ENCODE data around the gene HOTAIR.
A peak's percentile ranks its signal among the peaks of the same experiment; 100 is the strongest.

HOTAIR gene

DNA sequence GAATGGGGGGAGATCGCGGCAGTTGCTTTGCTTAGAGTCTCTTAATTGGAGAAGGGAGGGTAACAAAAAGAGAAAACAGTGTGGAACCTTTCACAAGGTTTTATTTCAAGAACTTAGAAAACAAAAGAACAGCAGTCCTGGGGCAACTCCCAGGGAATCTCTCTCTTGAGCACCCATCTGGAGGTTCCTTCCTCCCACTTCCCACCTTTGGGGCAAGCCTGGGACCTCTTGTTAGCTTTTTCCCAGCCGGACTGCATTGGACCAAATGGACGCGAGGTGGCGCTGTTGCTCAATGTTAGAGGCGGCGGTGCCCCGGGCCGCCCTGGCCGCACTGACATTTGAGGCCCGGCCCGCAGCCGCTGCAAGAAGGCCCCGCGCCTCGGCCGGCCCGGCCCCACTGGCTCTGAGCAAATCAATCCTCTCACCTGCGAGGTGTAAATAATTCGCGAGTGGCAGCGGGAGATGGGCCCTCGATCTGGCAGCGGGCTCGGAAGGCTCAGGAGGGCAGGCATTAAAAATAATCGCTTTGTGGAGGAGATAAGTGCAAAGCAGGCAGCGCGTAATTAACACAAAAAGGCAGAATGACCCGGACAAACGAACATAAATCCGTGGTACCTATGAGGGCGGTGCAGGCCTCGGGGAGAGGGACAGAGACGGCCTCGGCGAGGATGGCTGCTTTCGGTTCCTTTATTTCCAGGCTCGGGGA is 31.3 kb upstream of the HOTAIR start:
- H3K4me1 ChIP-seq (ENCODE audit: insufficient read depth, low read length), result no peaks in the 10 kb centered on the region; the same call in 1 of the 2 replicates
- H3K9ac ChIP-seq (ENCODE audit: low read depth, low read length), result no peak overlapping the region
- peaks cover 3% of the 10 kb centered on the region; the same call in 1 of the 2 replicates for H3K9me3 ChIP-seq (ENCODE audit: control insufficient read depth, insufficient read depth, low read length)
- no peaks in the 10 kb centered on the region for H3K36me3 ChIP-seq (ENCODE audit: insufficient read depth, low read length)

GRCh38 chr12:54005531-54005852 is 30.7 kb upstream of the HOTAIR start:
- H3K9ac ChIP-seq (ENCODE audit: low read depth, low read length), result no peak overlapping the region
- no peaks in the 10 kb centered on the region; the same call in 1 of the 2 replicates for H3K4me1 ChIP-seq (ENCODE audit: insufficient read depth, low read length)
- peaks cover 3% of the 10 kb centered on the region; the same call in 1 of the 2 replicates for H3K9me3 ChIP-seq (ENCODE audit: control insufficient read depth, insufficient read depth, low read length)
- no peaks in the 10 kb centered on the region for H3K36me3 ChIP-seq (ENCODE audit: insufficient read depth, low read length)

DNA sequence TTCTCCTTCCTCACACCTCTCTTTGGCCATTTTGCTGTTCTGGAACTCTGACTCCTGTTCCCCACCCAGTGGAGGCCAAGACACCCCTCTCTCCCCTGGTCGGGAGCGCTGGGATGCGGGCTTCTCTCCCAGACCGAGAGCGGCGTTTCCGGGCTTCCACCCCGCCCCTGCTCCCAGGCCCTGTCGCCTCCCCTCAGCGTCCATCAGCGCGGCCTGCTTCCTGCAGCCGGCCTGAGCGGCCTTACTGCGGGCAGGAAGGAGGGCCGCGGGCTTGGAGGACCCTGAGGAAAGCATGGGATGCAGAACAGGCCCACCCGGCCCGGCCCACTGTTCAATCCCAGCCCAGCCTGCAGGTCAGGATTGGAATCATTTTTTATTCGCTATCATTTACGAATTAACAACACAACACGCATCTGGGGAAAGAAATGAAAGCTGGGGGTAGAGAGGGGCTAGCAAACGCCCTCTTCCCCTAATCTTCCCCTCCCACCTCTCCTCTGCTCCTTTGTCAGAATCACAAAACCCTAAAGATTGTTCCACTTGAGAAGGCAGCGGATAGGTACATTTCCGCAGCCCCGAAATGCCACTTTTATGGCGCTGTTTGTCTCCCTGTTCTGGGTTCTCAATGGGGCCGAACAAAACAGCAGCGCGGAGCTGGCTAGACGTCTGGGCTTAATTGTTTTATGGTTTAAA is 30.2 kb upstream of the HOTAIR start:
- Histone ChIP-seq H3K9ac (ENCODE audit: low read depth, low read length) (no peak overlapping the region), H3K9me3 (ENCODE audit: control insufficient read depth, insufficient read depth, low read length) (peaks cover 3% of the 10 kb centered on the region; the same call in 1 of the 2 replicates), H3K4me1 (ENCODE audit: insufficient read depth, low read length) (no peaks in the 10 kb centered on the region; the same call in 1 of the 2 replicates), H3K36me3 (ENCODE audit: insufficient read depth, low read length) (no peaks in the 10 kb centered on the region)

GRCh38 chr12:54004063-54004840 is 29.5 kb upstream of the HOTAIR start:
- Histone ChIP-seq H3K4me1 (ENCODE audit: insufficient read depth, low read length) (no peaks in the 10 kb centered on the region; the same call in 1 of the 2 replicates), H3K36me3 (ENCODE audit: insufficient read depth, low read length) (no peaks in the 10 kb centered on the region), H3K9ac (ENCODE audit: low read depth, low read length) (no peak overlapping the region), H3K9me3 (ENCODE audit: control insufficient read depth, insufficient read depth, low read length) (peaks cover 3% of the 10 kb centered on the region; the same call in 1 of the 2 replicates)

DNA sequence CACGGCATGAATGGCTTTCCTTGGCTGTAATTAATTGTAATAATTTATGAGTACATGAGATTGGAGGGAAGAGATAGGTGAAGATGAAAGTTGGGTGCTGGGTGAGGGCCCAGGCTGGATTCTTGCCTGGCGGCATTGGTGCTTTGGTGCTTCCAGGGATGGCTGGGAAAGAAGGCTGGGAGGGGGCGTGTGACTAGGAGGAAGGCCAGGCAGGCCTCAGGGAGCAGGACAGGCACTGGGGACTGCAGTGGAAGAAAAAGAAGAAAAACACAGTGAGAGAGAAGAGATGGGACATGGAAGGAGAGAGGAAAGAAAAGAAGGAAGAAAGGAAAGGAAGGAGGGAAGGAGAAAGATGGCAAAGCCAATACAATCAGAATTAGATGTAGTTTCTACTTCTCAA is 28.9 kb upstream of the HOTAIR start:
- Histone ChIP-seq H3K9me3 (ENCODE audit: control insufficient read depth, insufficient read depth, low read length) (peaks cover 3% of the 10 kb centered on the region; the same call in 1 of the 2 replicates), H3K4me1 (ENCODE audit: insufficient read depth, low read length) (no peaks in the 10 kb centered on the region; the same call in 1 of the 2 replicates), H3K36me3 (ENCODE audit: insufficient read depth, low read length) (no peaks in the 10 kb centered on the region), H3K9ac (ENCODE audit: low read depth, low read length) (no peak overlapping the region)

- no peaks in the 10 kb centered on the region for H3K9me3 ChIP-seq (ENCODE audit: control insufficient read depth, insufficient read depth, low read length)
- no peak overlapping the region for H3K9ac ChIP-seq (ENCODE audit: low read depth, low read length)
- no peaks in the 10 kb centered on the region; the same call in 1 of the 2 replicates for H3K4me1 ChIP-seq (ENCODE audit: insufficient read depth, low read length)
- no peaks in the 10 kb centered on the region for H3K36me3 ChIP-seq (ENCODE audit: insufficient read depth, low read length)
Observed at GRCh38 chr12:54002915-54003389, 28.2 kb upstream of the HOTAIR start.

GRCh38 chr12:54002278-54002914 is 27.6 kb upstream of the HOTAIR start:
- Histone ChIP-seq H3K36me3 (ENCODE audit: insufficient read depth, low read length) (no peaks in the 10 kb centered on the region), H3K9me3 (ENCODE audit: control insufficient read depth, insufficient read depth, low read length) (no peaks in the 10 kb centered on the region), H3K9ac (ENCODE audit: low read depth, low read length) (no peak overlapping the region), H3K4me1 (ENCODE audit: insufficient read depth, low read length) (no peaks in the 10 kb centered on the region; the same call in 1 of the 2 replicates)

DNA sequence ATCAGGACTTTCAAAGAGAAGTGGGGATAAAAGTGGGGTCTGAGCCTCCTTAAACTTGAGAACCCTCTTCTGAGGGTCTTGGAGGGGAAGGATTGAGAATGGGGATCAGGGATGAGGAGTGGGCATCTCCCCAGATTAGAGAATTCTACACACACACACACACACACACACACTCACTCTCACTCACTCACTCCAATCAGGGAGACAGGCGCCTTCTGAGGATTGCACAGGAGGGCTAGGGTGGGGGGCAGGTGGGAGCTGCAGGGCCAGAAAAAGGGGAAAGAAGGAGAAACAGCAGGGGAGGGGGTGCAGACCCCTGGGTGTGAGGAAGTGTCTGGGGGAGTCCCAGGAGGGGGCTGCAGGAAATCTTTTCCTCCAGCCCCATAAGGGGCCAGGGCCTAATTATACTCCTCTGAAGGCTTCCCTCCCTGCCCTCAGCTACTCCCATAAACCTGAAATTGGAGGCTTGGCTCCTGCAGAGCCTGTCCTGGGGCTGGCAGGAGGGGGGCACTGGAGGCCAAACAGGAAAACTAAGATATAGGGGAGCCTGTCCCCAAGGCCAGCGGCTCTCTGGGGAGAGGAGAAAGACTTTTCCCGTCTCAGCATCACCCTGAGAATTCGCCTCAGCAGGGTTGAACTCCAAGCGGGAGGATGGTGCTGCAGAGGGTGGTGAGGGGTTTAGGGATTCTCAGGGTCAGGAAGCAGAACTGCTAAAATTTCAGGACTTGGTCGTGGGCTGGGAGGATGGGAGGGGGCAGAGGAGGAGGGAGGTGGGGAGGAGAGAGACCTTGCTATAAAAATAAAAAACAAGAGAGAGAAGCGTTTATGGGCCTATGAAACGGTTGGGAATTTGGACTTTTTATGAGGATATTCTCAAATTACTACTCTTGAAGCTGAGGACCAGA is 26.8 kb upstream of the HOTAIR start:
- Histone ChIP-seq H3K36me3 (ENCODE audit: insufficient read depth, low read length) (no peaks in the 10 kb centered on the region), H3K9me3 (ENCODE audit: control insufficient read depth, insufficient read depth, low read length) (no peaks in the 10 kb centered on the region), H3K4me1 (ENCODE audit: insufficient read depth, low read length) (no peaks in the 10 kb centered on the region; the same call in 1 of the 2 replicates), H3K9ac (ENCODE audit: low read depth, low read length) (no peak overlapping the region)

GRCh38 chr12:54000116-54001114 is 25.7 kb upstream of the HOTAIR start, which contains the start of gene HOXC9:
HOXC9 (plus strand) TSS chr12:54000161; CDS start chr12:54000189, 28 bp downstream.
- Histone ChIP-seq H3K4me1 (ENCODE audit: insufficient read depth, low read length) (no peaks in the 10 kb centered on the region; the same call in 1 of the 2 replicates), H3K9me3 (ENCODE audit: control insufficient read depth, insufficient read depth, low read length) (no peaks in the 10 kb centered on the region), H3K36me3 (ENCODE audit: insufficient read depth, low read length) (no peaks in the 10 kb centered on the region), H3K9ac (ENCODE audit: low read depth, low read length) (peak within 1 kb of the TSS; percentile 38; the same call in 1 of the 2 replicates)

- Histone ChIP-seq H3K4me1 (ENCODE audit: insufficient read depth, low read length) (no peaks in the 10 kb centered on the region; the same call in 1 of the 2 replicates), H3K36me3 (ENCODE audit: insufficient read depth, low read length) (no peaks in the 10 kb centered on the region), H3K9me3 (ENCODE audit: control insufficient read depth, insufficient read depth, low read length) (no peaks in the 10 kb centered on the region), H3K9ac (ENCODE audit: low read depth, low read length) (peak overlapping the region; percentile 38; the same call in 1 of the 2 replicates)
Observed at GRCh38 chr12:53999559-54000115, 24.9 kb upstream of the HOTAIR start.

DNA sequence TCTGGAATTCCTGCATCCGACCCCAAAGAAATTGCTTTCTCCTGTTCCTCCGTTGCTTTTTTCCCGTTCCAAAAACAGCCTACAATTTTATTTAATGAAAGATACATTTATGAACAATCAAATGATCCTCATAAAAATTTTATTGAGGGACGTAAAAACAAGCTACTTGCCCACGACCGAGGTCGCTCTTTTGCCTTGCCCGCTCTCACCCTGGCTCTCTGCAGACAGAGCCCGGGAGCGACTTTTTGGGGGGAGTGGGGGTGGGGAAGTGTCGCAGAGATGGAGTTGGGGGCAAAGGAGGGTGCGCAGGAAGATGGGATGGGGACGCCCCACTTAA is 24.1 kb upstream of the HOTAIR start:
- no peaks in the 10 kb centered on the region for H3K36me3 ChIP-seq (ENCODE audit: insufficient read depth, low read length)
- H3K9ac ChIP-seq (ENCODE audit: low read depth, low read length), result no peak overlapping the region
- H3K4me1 ChIP-seq (ENCODE audit: insufficient read depth, low read length), result no peaks in the 10 kb centered on the region; the same call in 1 of the 2 replicates
- no peaks in the 10 kb centered on the region for H3K9me3 ChIP-seq (ENCODE audit: control insufficient read depth, insufficient read depth, low read length)

Measured in ES-I3 (cell line).